NCI-H526 (cell line): ENCODE results near the gene KCTD15.

Experiments used
- DNase-seq, 2 experiments: peaks; one replicate each; lab custom pipeline; 2025; lab: John Stamatoyannopoulos, UW

Gene KCTD15, protein sequence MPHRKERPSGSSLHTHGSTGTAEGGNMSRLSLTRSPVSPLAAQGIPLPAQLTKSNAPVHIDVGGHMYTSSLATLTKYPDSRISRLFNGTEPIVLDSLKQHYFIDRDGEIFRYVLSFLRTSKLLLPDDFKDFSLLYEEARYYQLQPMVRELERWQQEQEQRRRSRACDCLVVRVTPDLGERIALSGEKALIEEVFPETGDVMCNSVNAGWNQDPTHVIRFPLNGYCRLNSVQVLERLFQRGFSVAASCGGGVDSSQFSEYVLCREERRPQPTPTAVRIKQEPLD

DNA sequence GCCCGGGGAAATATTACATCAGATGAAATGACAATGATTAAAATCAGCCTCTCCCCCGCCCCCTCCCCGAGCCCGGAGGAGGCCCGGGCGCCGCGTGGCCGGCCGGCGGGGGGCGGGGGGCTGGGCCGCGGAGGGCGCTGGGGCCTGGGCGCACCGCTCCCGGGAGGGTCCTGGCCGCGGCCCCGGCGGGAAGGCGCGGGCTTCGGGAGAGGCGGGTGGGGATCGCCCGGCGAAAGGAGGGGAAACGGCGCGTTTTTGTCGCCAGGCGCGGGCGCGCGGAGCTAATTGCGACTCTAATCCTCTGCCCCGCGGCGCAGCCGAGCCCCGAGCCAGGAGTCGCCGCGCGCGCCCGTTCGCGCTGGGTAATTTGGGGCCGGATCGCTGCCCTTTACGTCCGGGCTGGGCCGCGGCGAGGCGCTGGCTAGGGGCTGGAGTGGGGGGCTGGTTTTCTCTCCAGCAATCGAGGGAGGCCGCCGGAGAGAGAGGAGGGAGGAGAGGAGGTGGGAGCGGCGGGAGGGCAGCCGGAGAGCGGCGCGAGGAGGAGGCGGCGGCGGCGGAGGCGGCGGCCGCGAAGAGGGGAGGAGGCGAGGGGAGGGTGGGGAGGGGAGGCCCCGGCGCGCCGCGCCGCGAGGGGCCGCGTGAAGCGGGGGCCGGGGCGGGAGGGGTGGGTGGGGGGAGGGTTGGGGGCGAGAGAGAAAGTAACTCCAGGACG, at the start of gene KCTD15:
Gene KCTD15 (plus strand): TSS at position 707 of the 712 bp plus-strand sequence. CDS start 3,585 bp downstream, outside the sequence.
- peak in 1 of 2 experiments; percentile 87 for DNase-seq

DNA sequence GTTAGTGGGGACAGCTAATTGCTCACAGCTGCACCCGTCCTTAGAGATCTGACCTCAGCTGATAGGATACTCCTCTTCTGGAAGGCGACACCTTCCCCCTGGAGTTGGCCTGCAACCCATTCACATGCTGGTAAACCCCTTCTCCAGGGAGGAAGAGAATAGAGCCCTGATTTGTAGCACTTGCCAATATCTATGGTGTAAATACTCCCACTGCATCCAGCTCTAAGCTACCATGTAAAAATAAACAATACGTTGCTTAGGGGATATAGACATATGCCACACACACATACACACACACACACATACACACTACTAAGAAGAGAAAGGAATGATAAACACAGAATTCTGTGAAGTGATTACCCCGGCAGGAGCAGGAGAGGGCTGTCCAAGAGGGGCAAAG, 49.4 kb upstream of the KCTD15 start:
- no peak for DNase-seq

DNA sequence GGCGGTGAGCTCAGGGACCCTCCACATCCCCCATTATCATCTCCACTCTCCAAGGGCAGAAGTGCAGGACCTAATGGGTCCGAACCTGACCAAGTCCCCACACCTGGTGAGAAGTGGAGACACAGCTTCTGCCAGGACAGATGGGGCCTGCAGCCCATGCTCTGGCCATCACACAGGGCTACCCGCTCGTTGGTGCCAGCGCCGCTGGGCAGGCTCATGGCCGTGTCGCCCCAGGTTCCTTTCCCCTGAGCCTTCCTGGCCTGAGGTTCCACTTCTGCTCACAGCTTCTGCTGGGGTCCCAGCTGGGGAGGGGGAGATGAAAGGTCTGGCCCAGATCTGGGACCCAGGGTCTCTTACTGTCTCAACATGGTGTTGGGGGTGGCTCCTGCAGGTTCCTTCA, 48.4 kb upstream of the KCTD15 start:
- DNase-seq: no peak

DNA sequence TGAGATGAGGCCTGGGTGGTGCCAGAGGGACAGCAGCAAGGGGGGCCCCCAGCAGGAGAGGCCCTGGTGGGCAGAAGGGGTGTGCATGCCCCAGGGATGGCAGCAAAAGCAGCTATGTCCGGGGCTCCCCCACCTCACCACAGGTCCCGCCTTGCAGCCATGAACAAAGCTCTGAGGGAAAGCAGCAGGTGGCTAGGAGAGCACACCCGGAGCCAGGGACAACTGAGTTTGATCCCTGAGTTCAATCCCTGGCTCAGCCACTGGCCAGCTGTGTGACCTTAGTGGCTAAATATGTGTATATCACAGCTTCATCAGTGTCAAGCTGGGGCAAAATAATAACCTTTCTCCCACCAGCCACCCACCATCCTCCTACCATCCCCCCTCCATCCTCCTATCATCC, 47.7 kb upstream of the KCTD15 start:
- no peak for DNase-seq

DNA sequence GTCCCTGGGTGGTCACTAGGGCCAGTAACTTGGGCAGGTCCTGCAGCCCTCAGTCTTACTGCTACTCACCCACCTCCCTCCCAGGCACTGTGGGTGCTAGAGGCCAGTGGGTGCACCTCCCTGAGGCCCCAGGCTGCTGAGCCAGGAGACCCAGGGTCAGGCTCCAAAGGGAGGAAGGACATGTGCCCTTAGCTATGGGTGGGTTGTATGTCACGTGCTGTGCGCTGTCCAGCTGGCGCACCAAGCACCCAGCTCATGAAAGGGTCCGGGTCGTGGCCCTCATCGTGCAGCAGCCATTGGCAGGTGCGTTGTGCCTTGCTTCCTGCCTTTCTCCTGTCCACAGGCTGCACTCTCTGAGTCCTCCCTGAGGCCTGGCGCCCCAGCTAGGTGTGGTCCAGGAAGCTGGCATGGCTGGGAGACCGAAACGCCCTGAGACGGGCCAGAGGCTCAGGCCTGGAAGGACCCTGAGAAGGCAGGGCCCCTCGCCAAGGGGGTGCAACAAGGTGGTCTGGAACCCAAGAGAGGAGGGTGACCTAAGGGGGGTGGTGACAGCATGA, 47.0 kb upstream of the KCTD15 start:
- DNase-seq: no peak

DNA sequence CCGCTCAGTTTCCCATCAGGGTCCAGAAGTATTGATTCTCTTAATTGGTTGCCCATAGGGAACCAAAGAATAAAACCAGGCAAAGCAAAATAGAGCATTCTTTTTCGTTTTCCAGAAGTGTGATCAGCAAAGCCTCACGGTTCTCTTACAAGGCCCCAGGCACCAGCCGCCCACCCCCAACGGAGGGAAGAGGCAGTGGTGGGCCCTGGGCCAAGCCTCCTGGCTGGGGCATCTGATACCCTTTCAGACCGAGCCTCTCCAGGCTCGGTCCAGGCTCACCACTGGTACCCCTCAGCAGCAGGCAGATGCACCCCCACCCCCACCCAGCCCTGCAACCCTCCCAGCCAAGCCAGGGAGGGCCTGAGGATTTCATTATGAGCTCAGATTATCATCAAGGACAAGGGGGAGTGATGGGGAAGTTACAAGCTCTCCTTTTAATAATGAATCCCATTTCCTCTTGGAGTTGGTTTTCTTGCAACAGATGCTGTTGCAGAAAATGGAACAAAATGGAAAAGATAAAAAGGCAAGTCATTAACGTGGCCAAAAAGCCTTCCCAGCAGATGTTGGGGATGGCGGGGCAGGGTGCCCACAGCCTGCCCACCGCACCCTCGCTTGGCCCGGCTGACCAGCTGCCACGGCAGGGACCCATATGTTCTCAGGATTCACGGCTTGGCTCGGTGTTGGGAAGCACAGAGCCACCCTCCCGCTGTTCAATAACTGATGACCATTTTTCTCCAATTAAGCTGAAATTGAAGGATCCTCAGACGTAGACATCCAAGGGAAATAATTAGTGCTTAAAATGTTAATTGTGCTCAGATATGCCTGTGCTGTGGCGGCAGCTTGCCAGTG, 45.9 kb upstream of the KCTD15 start:
- no peak for DNase-seq

DNA sequence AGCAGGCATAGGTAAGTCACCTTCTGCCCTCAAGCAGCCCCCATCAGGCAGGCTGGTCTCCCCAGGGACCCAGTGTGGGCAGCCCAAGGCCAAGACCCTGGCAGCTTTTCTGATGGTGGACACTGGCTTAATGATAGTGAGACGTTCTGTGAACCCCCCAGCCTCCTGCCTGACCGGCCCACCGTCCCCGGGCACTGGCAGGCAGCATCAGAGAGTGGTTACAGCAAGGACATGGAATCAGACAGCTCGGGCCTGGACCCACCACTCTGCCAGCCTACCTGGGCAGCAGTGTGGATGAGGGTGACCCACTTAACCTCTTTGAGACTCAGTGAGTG, 45.3 kb upstream of the KCTD15 start:
- no peak for DNase-seq

DNA sequence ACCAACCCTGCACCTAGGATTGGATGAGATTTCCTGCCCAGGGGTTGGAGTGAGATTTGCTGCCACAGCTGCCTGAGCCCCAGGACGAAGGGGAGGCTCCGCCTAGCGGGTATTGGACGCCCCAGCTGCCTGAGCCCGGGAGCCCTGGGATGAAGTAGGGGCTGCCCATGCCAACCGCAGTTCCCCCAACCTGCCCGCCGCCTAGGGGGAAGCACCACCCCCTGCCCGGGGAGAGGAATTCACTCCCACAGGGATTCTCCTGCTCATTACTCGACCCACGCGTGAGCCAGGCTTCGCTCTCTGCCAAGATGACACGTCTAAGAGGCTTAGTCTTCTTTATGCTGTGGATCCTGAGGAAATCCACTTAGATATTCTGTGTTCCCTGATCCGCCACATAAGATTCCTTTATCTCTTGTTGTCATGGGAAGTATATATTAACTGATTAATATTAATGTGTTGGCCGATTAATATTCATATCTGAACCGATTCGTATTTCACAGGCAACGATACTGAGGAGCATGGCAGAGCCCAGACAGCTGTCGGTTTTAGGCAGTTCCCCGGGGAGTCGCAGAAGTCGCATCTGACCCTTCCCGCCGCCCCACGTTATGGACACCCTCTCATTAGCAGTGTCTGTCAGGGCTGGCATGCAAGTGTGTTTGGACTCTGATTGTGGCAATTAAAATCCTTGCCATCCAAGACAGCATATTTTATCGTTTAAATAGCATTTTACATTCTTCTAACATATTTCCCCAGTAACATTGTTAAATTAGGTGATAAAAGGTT, 44.5 kb upstream of the KCTD15 start:
- no peak for DNase-seq

DNA sequence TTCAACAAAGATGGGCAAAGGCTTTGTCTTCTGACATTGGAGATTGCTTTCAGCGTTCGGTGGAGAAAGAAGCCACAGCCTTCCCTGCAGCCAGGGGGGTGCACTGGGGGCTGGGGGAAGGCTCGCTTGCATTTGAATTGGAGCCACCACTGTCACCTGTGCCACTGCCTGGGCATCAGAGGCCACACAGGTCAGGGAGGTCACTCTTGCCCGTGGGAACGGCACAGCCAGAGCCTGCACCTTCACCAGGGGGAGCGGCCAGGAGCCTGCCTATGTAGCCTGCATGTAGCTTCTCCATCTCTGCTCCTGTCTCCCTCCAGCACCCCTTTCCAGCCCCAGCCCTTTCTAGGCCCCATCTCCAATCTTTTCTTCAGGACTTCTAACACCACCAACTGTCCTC, 43.7 kb upstream of the KCTD15 start:
- no peak for DNase-seq

DNA sequence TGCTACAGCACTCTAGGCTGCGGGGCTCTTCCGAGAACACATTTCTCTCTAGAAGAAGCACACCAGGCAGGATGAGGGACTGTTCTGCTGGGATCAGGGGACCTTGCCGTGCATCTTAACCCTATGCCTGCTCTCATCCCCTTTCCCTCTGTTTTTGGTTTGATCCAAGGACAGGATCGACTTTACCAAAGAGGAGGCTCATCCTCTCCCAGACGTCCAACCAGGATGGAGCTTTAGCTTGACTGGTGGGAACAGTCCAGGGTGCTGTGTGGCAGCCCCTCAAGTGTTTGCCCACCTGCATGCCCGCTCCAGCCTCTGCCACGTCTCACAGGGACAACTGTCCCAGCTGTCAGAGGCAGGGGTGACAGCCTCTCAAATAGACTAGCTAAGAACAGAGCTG, 42.3 kb upstream of the KCTD15 start:
- no peak for DNase-seq

DNA sequence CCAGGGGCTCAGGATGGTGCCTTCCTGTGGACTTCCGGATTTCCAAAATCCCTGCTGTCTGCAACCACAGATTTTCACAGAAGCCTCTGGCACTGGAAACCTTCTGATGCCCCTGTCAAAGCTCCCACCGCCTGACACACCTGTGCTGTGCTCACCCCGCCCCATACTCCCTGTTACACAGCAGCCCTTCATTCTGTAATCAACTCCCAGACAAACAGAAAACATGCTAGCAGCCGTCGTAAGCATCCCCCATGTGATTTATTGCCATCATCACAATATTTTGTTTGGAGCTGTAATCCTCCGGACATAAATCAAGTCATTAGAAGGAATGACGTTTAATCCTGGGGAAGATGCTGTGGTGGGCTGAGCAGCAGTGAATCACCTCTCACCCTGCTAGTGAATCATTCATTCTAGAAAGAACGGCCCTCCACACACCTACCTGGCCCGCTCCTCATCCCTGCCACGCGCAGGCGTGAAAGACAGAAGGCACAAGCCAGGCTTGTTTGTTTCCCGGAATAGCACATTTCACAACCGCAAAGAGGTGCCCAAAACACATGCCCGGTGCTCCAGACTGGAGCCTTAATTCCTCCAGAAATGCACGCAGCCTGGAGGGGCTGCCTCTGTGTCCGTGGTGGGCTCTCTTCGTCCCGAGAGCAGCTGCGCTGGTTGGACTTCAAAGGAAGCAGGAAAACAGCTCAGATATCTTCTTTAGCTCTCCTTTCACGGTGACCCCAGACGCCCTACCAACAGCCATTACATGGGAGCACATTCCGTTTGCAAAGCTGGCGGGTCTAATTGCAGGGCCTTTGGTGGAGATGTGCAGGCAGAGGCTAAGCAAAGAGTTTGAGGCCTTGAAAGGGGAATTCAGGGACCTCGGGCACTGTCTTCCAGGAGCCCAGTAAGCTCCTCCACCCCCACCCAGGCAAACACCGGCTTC, 41.3 kb upstream of the KCTD15 start:
- no peak for DNase-seq

DNA sequence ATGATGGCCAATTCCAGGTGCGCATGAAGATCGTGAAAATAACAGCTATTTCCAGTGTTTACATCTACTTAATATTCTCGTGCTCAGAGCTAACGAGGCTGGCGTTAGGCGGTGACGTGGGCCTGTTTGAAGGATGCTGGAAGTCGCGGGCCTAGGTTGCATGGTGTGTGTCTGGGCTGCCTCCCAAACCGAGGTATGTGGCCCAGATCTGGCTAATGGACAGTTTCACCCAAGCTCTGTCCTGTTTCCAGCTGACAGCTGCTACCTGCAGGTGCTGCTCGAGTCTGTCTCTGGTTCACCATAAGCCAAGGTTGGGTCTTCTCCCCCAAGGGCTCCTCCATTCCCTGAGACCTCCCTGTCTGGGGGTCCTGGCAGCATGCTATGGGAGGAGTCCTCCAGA, 40.5 kb upstream of the KCTD15 start:
- no peak for DNase-seq

DNA sequence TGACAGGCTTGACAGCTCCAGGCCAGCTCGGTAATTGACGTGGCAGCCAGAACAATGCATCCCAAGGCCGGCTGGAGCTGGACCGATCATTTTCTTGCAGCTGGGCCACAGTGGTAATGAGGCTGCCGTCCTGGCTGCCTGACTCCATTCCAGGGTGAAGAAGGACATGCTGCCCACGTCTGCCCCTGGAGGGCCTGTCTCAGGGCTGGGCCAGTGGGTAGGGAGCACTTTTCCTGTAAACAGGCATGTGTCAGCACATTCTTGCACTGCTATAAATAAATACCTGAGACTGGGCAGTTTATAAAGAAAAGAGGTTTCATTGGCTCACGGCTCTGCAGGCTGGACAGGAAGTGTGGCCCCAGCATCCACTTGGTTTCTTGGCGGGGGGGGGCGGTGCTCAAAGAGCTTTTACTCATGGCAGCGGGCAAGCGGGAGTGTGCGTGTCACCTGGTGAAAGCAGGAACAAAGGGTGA, 38.1 kb upstream of the KCTD15 start:
- DNase-seq: no peak

DNA sequence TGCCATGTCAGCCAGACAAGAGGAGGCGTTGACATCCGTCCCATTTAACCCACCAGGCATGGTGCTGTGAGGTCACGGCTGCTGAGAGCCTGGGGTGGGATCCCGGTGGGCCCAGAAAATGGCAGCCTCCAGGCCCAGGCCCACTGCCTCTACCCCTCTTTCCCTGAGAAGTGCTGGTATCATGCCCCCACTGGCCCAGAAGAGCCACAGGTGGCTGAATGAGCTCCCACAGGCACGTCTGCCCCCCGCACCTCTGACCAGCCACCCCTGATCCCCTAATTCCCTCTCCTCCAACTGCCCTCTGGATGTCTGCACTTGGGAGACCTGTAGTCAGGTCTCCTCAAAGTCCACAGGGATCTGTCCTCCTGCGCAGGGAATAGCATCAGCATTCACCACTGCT, 37.3 kb upstream of the KCTD15 start:
- DNase-seq: no peak

DNA sequence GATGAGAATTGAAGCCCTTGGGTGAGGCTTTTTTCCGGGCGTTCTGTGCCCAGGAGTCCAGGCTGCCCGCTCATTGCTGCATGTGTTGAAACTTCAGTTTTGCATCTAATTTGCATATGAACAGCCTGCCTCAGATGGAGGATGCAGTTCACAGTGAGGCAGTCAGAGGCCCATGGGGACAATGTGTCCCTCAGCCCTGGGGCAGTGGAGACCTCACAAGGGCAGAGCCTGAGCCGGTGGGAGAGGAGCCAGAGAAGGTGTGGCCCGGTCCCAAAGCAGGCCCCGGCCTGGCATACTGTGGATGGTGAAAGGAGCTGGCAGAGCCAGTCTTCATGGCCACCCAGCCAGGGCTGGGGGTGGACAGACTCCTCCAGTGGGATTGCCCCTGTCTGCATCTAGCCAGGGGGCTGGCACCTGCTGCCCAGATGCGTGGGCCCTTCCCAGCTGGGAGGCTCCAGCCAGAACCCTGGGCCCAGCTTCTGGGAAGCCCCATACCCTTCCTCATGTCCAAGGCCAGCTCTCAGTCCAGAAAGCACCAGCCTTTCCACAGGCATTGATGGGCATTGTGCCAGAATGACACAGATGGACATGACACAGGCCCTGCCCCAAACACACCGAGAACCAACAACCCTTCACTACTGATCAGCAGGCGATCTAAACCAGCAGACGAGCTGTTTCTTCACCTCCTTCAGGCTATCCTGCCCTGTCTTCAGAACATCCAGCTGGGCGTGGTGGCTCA, 32.9 kb upstream of the KCTD15 start:
- peak; percentile 98 to 99 for DNase-seq

DNA sequence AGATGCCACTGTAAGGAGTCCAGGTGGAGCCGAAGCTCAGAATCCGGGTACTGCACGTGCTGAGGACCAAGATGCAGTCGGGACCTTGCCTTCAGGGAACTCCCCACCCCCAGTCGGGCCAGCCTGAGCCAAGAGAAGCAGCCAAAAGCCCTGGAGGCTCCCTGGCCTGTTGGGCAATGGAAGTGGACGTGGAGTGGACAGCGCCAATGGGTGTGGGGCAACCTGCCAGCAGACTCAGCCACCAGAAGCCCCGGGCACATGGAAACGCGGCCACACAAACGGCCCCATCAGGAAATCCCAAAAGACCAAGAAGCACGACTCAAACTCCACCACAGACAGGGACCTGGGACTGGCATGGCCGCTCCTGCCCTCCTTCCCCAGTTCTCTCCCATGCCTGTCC, 30.0 kb upstream of the KCTD15 start:
- no peak for DNase-seq

DNA sequence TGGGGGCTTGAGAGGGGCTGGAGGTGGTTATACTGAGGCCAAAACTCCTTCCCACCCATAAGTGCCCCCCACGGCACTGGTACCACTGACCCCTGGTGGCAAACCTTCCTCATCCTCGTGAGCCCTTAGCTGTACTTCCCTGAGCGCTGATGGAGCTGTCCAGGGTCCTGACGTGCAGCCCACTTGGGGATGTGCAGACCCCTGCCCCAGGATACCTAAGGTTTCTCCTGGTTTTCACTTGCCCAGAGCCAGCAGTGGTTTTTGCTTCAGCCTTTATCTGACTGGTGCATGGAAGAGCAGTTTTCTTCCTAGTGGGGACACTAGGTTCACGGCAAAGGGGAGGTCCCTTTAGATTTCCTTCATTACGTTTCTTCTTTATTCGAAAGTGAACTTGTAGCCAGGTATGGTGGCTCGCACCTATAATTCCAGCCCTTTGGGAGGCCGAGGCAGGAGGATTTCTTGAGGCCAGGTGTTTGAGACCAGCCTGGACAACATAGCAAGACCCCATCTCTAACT, 28.7 kb upstream of the KCTD15 start:
- DNase-seq: no peak

DNA sequence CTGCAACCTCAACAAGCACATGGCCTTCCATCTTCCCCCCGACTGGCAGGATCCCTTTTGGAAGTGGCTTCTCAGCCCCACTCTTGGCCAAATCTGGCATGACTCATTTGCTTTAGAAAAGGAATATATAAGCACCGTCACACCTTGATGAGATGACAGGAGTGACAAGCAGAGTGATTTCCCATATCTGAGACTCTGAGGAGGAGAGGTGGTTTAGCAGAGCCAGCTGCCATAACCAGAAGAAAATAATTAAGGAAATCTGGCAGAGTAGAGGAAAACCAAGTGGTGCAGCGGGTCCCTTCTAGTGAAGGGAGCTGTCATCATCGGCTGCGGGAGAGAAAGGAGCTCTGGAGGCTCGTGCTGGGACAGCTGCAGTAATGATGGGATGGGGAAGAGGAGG, 27.5 kb upstream of the KCTD15 start:
- no peak for DNase-seq

DNA sequence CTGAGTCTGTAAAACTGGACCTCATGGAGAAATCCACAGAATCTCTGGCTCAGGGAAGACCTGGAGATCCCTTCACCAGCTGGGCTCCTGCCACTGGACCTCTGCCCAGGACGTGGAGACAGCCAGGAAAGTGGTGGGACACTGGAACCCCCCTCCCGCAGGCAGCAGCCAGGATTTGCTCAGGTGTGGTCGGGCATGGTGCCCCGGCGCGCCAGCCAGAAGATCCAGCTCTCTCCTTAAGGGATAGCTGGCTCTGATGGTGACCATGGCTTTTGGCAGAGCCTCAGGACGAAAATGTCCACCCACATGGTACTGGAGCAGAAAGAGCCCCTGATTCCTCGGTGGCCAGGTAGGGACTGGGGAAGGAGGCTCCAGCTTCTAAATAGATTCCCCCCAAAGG, 26.6 kb upstream of the KCTD15 start:
- DNase-seq: no peak
